Measurements from ENCODE around the gene RC3H2. TPM values are rescaled to one million over a fixed set of nuclear protein-coding genes. Genes with fewer than 3 reads are reported as not detected.

Gene RC3H2
- total RNA-seq, 1 experiment from 2014 or later, result 57.6 TPM

DNA sequence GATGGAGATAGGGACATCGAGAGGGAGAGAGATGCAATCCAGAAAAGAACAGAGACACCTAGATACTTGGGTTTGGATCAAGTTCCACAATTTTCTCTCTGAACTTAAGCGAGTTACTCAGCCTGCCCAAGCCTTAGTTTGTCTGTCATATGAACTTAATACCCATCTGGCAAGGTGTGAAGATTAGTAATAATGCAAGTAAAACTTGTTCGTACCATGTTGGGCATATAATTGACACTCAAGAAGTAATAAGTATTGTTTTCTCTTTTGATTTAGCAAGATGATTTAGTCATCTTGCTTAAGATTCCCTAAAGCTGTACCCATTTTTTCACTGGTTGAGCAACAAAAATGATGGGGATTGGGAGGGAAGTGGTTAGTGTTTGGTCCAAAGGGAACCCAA lies 43.2 kb upstream of the RC3H2 start:
- no peaks in the 10 kb centered on the region for H3K9me3 ChIP-seq (ENCODE audit: control insufficient read depth, insufficient read depth, low read depth, low read length)
- intact Hi-C loops (cut with micrococcal nuclease; ENCODE audit: unreplicated experiment), result no loop called here
- TF ChIP-seq, protein P1, sequence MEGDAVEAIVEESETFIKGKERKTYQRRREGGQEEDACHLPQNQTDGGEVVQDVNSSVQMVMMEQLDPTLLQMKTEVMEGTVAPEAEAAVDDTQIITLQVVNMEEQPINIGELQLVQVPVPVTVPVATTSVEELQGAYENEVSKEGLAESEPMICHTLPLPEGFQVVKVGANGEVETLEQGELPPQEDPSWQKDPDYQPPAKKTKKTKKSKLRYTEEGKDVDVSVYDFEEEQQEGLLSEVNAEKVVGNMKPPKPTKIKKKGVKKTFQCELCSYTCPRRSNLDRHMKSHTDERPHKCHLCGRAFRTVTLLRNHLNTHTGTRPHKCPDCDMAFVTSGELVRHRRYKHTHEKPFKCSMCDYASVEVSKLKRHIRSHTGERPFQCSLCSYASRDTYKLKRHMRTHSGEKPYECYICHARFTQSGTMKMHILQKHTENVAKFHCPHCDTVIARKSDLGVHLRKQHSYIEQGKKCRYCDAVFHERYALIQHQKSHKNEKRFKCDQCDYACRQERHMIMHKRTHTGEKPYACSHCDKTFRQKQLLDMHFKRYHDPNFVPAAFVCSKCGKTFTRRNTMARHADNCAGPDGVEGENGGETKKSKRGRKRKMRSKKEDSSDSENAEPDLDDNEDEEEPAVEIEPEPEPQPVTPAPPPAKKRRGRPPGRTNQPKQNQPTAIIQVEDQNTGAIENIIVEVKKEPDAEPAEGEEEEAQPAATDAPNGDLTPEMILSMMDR (IDR thresholded peaks at IDR 0.05), result no peak
- TF ChIP-seq, protein P2, sequence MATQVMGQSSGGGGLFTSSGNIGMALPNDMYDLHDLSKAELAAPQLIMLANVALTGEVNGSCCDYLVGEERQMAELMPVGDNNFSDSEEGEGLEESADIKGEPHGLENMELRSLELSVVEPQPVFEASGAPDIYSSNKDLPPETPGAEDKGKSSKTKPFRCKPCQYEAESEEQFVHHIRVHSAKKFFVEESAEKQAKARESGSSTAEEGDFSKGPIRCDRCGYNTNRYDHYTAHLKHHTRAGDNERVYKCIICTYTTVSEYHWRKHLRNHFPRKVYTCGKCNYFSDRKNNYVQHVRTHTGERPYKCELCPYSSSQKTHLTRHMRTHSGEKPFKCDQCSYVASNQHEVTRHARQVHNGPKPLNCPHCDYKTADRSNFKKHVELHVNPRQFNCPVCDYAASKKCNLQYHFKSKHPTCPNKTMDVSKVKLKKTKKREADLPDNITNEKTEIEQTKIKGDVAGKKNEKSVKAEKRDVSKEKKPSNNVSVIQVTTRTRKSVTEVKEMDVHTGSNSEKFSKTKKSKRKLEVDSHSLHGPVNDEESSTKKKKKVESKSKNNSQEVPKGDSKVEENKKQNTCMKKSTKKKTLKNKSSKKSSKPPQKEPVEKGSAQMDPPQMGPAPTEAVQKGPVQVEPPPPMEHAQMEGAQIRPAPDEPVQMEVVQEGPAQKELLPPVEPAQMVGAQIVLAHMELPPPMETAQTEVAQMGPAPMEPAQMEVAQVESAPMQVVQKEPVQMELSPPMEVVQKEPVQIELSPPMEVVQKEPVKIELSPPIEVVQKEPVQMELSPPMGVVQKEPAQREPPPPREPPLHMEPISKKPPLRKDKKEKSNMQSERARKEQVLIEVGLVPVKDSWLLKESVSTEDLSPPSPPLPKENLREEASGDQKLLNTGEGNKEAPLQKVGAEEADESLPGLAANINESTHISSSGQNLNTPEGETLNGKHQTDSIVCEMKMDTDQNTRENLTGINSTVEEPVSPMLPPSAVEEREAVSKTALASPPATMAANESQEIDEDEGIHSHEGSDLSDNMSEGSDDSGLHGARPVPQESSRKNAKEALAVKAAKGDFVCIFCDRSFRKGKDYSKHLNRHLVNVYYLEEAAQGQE (IDR thresholded peaks at IDR 0.05; ENCODE audit: insufficient read depth in 1 of 2, low read depth in 2 of 2, low read length in 1 of 2), result no peak
- TF ChIP-seq POLR2AphosphoS5 (IDR thresholded peaks at IDR 0.05; ENCODE audit: low read depth, low read length), result no peak
- TF ChIP-seq TCF7L2 (IDR thresholded peaks at IDR 0.05; ENCODE audit: low read depth, low read length), result no peak
- no peak for TF ChIP-seq SIN3A (IDR thresholded peaks at IDR 0.05; ENCODE audit: borderline replicate concordance, insufficient read depth, low read depth, low read length)
- no peak for DNase-seq (ENCODE audit: low read depth, low spot score)
- ChIA-PET CTCF (no interaction called here), POLR2A (interaction anchor here (0.6 kb wide), 1 partner anchor 128 kb away, joined by 3 read pairs; no protein-coding TSS in a partner anchor)
- ATAC-seq, result no peak
- H3K27me3 ChIP-seq (ENCODE audit: control insufficient read depth, insufficient read depth, low read length), result no peaks in the 10 kb centered on the region
- no peak overlapping the region for H3K4me3 ChIP-seq (ENCODE audit: low read depth in 2 of 2, low read length in 2 of 2)
- peaks cover 4% of the 10 kb centered on the region for H3K4me1 ChIP-seq (ENCODE audit: control insufficient read depth, insufficient read depth, low read length)
- no TSS peak for BruUV-seq (replicated peaks)
- H3K36me3 ChIP-seq (ENCODE audit: control insufficient read depth, insufficient read depth, low read length), result no peaks in the 10 kb centered on the region
- no peak overlapping the region for H3K27ac ChIP-seq (ENCODE audit: low read length)
- in situ Hi-C loops (cut with HindIII; ENCODE audit: low pct_unique_long_range_greater_than_20kb, low sequenced_read_pairs), result no loop called here

DNA sequence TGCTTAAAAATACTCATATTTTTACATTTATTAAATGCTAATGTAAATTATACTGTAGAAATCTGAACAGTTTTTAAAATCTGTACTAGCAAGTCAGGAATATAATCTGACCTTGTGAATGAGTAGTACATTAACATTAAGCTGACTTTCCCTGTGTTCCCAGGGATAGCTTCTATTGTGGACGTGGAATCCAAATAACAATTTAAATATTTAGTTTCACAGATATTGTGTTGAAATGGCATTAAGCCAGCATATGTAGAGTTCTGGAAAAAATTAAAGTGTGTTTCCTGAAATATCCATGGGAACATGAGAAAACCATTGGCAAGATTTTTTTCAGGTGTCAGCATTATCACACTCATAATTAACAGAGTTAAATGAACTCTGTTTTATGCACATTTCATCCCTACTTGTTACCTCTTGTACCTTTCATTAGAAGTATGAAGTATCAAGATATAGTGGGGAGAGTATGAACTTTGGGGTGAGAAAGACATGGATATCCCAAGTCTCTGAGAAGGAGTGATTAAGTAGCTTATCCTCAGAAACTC lies 41.4 kb upstream of the RC3H2 start:
- no peaks in the 10 kb centered on the region for H3K27me3 ChIP-seq (ENCODE audit: control insufficient read depth, insufficient read depth, low read length)
- intact Hi-C loops (cut with micrococcal nuclease; ENCODE audit: unreplicated experiment), result no loop called here
- H3K36me3 ChIP-seq (ENCODE audit: control insufficient read depth, insufficient read depth, low read length), result peaks cover 3% of the 10 kb centered on the region; the same call in 1 of the 2 replicates
- no peak overlapping the region for H3K27ac ChIP-seq (ENCODE audit: low read length)
- ChIA-PET CTCF (no interaction called here), POLR2A (no interaction called here)
- DNase-seq (ENCODE audit: low read depth, low spot score) (no peak), ATAC-seq (no peak)
- H3K9me3 ChIP-seq (ENCODE audit: control insufficient read depth, insufficient read depth, low read depth, low read length), result no peaks in the 10 kb centered on the region
- peaks cover 7% of the 10 kb centered on the region for H3K4me1 ChIP-seq (ENCODE audit: control insufficient read depth, insufficient read depth, low read length)
- TF ChIP-seq, protein P2 (IDR thresholded peaks at IDR 0.05; ENCODE audit: insufficient read depth in 1 of 2, low read depth in 2 of 2, low read length in 1 of 2), result no peak
- TF ChIP-seq POLR2AphosphoS5 (IDR thresholded peaks at IDR 0.05; ENCODE audit: low read depth, low read length), result no peak
- TF ChIP-seq TCF7L2 (IDR thresholded peaks at IDR 0.05; ENCODE audit: low read depth, low read length), result no peak
- no peak for TF ChIP-seq SIN3A (IDR thresholded peaks at IDR 0.05; ENCODE audit: borderline replicate concordance, insufficient read depth, low read depth, low read length)
- TF ChIP-seq, protein P1 (IDR thresholded peaks at IDR 0.05), result no peak
- BruUV-seq (replicated peaks), result no TSS peak
- H3K4me3 ChIP-seq (ENCODE audit: low read depth in 2 of 2, low read length in 2 of 2), result no peak overlapping the region
- in situ Hi-C loops (cut with HindIII; ENCODE audit: low pct_unique_long_range_greater_than_20kb, low sequenced_read_pairs), result no loop called here

Data from Panc1 (cell line).